ENCODE results near the gene CPTP. TPM values are rescaled to one million over a fixed set of nuclear protein-coding genes. Genes with fewer than 3 reads are reported as not detected.
A peak's percentile ranks its signal among the peaks of the same experiment; 100 is the strongest.

CPTP gene
- total RNA-seq, 1 experiment from 2014 or later: 16.8 TPM

GRCh38 chr1:1359664-1360468 is 35.3 kb downstream of the CPTP start:
- BruUV-seq (replicated peaks): no TSS peak
- peaks cover 21% of the 10 kb centered on the region for H3K4me1 ChIP-seq
- peaks cover 10% of the 10 kb centered on the region for H3K36me3 Mint-ChIP-seq (ENCODE audit: insufficient read depth, unreplicated experiment)
- no peak for DNase-seq
- H3K4me1 Mint-ChIP-seq (ENCODE audit: low read depth, unreplicated experiment): peaks cover 8% of the 10 kb centered on the region
- no peaks in the 10 kb centered on the region for H3K27me3 Mint-ChIP-seq (ENCODE audit: insufficient read depth, unreplicated experiment)
- no peaks in the 10 kb centered on the region for H3K9me3 ChIP-seq
- ChIA-PET CTCF (no interaction called here), POLR2A (no interaction called here)
- intact Hi-C loops (cut with micrococcal nuclease; ENCODE audit: unreplicated experiment): no loop called here
- H3K27ac Mint-ChIP-seq (ENCODE audit: unreplicated experiment): peak overlapping the region; percentile 30
- no peaks in the 10 kb centered on the region for H3K9me3 Mint-ChIP-seq (ENCODE audit: unreplicated experiment)
- H3K4me3 ChIP-seq (ENCODE audit: low read depth, low read length): no peak overlapping the region
- H3K36me3 ChIP-seq (ENCODE audit: control insufficient read depth, insufficient read depth, low read length): no peaks in the 10 kb centered on the region
- H3K27me3 ChIP-seq (replicated peaks; ENCODE audit: control insufficient read depth, insufficient read depth, low read length): no peaks in the 10 kb centered on the region
- peak overlapping the region; percentile 56 for H3K4me3 Mint-ChIP-seq (ENCODE audit: unreplicated experiment)
- TF ChIP-seq CTCF (IDR thresholded peaks at IDR 0.05; ENCODE audit: insufficient read depth in 1 of 2, low read depth in 1 of 2, low read length in 1 of 2, severe bottlenecking in 1 of 2, unreplicated experiment in 1 of 2): no peak

GRCh38 chr1:1360506-1361169 is 36.0 kb downstream of the CPTP start:
- Mint-ChIP-seq H3K4me3 (ENCODE audit: unreplicated experiment) (peak overlapping the region; percentile 25), H3K27me3 (ENCODE audit: insufficient read depth, unreplicated experiment) (no peaks in the 10 kb centered on the region), H3K9me3 (ENCODE audit: unreplicated experiment) (no peaks in the 10 kb centered on the region), H3K27ac (ENCODE audit: unreplicated experiment) (peak overlapping the region; percentile 84), H3K36me3 (ENCODE audit: insufficient read depth, unreplicated experiment) (peaks cover 9% of the 10 kb centered on the region), H3K4me1 (ENCODE audit: low read depth, unreplicated experiment) (peaks cover 8% of the 10 kb centered on the region)
- intact Hi-C loops (cut with micrococcal nuclease; ENCODE audit: unreplicated experiment): no loop called here
- no TSS peak for BruUV-seq (replicated peaks)
- CTCF ChIA-PET: no interaction called here
- TF ChIP-seq CTCF (IDR thresholded peaks at IDR 0.05; ENCODE audit: insufficient read depth in 1 of 2, low read depth in 1 of 2, low read length in 1 of 2, severe bottlenecking in 1 of 2, unreplicated experiment in 1 of 2): no peak
- H3K4me1 ChIP-seq: peaks cover 21% of the 10 kb centered on the region
- no peaks in the 10 kb centered on the region for H3K36me3 ChIP-seq (ENCODE audit: control insufficient read depth, insufficient read depth, low read length)
- DNase-seq: peak; percentile 59 to 63
- POLR2A ChIA-PET: no interaction called here
- no peaks in the 10 kb centered on the region for H3K27me3 ChIP-seq (replicated peaks; ENCODE audit: control insufficient read depth, insufficient read depth, low read length)
- no peak overlapping the region for H3K4me3 ChIP-seq (ENCODE audit: low read depth, low read length)
- no peaks in the 10 kb centered on the region for H3K9me3 ChIP-seq

- no peak for DNase-seq
- H3K36me3 Mint-ChIP-seq (ENCODE audit: insufficient read depth, unreplicated experiment): peaks cover 9% of the 10 kb centered on the region
- ChIA-PET CTCF (no interaction called here), POLR2A (no interaction called here)
- peaks cover 8% of the 10 kb centered on the region for H3K4me1 Mint-ChIP-seq (ENCODE audit: low read depth, unreplicated experiment)
- Histone ChIP-seq H3K27me3 (replicated peaks; ENCODE audit: control insufficient read depth, insufficient read depth, low read length) (no peaks in the 10 kb centered on the region), H3K36me3 (ENCODE audit: control insufficient read depth, insufficient read depth, low read length) (no peaks in the 10 kb centered on the region), H3K9me3 (no peaks in the 10 kb centered on the region), H3K4me3 (ENCODE audit: low read depth, low read length) (no peak overlapping the region), H3K4me1 (peaks cover 21% of the 10 kb centered on the region)
- no peaks in the 10 kb centered on the region for H3K27me3 Mint-ChIP-seq (ENCODE audit: insufficient read depth, unreplicated experiment)
- TF ChIP-seq CTCF (IDR thresholded peaks at IDR 0.05; ENCODE audit: insufficient read depth in 1 of 2, low read depth in 1 of 2, low read length in 1 of 2, severe bottlenecking in 1 of 2, unreplicated experiment in 1 of 2): no peak
- BruUV-seq (replicated peaks): no TSS peak
- peak overlapping the region; percentile 25 for H3K4me3 Mint-ChIP-seq (ENCODE audit: unreplicated experiment)
- intact Hi-C loops (cut with micrococcal nuclease; ENCODE audit: unreplicated experiment): no loop called here
- peak overlapping the region; percentile 84 for H3K27ac Mint-ChIP-seq (ENCODE audit: unreplicated experiment)
- H3K9me3 Mint-ChIP-seq (ENCODE audit: unreplicated experiment): no peaks in the 10 kb centered on the region
These were observed 36.8 kb downstream of the CPTP start for GRCh38 chr1:1361233-1361981.
